H1 (cell line): Measurements from ENCODE around the gene OR10K1. TPM values are rescaled to one million over a fixed set of nuclear protein-coding genes. Genes with fewer than 3 reads are reported as not detected.

Experiments
- CTCF ChIA-PET: fragments of 300-600 bp; sonication (Branson Sonifier 250); formaldehyde crosslinking; loops from one replicate; lab custom pipeline; 2021; ENCODE audit not compliant: partially characterized antibody; lab: Charles Lee
- POLR2A ChIA-PET: fragments of 300-600 bp; sonication (Branson Sonifier 250); formaldehyde crosslinking; loops from one replicate; lab custom pipeline; 2021; ENCODE audit warnings: inconsistent platforms; ENCODE audit not compliant: partially characterized antibody; lab: Charles Lee
- DNase-seq, 2 experiments: peaks; one replicate each; pipeline versions ENCODE4 v3.0.0 to v3.0.0-alpha.2; 2010 to 2022; ENCODE audit warnings: low spot score in 2 of 2, low read depth in 1 of 2, mixed read lengths in 1 of 2
- FAIRE-seq: peaks from 2 replicates; lab custom pipeline; 2011; peaks lifted over from hg19 to GRCh38; lab: Jason Lieb, UNC
- H2AFZ ChIP-seq: 2 replicates; pipeline ENCODE4 v1.8.1; 2012; ENCODE audit warnings: low read length, inconsistent platforms
- H2AK5ac ChIP-seq: 2 replicates; pipeline ENCODE4 v1.6.1; 2013; ENCODE audit warnings: low read depth, low read length
- H2BK120ac ChIP-seq: replicated peaks from 2 replicates; pipeline ENCODE3; 2013; ENCODE audit warnings: low read depth, low read length, inconsistent platforms
- H2BK12ac ChIP-seq: 2 replicates; pipeline ENCODE4 v1.6.1; 2013; ENCODE audit warnings: low read depth, low read length
- H2BK15ac ChIP-seq: 2 replicates; pipeline ENCODE4 v1.6.1; 2013; ENCODE audit warnings: low read length
- H2BK20ac ChIP-seq: 2 replicates; pipeline ENCODE4 v1.6.1; 2013; ENCODE audit warnings: low read length
- H2BK5ac ChIP-seq: 2 replicates; pipeline ENCODE4 v1.6.1; 2013; ENCODE audit warnings: low read depth, low read length
- H3K14ac ChIP-seq: 2 replicates; pipeline ENCODE4 v1.6.1; 2013; ENCODE audit warnings: inconsistent platforms; ENCODE audit not compliant: insufficient read length
- H3K18ac ChIP-seq: 2 replicates; pipeline ENCODE4 v1.6.1; 2013; ENCODE audit warnings: low read length; ENCODE audit errors: extremely low read depth
- H3K23ac ChIP-seq: 2 replicates; pipeline ENCODE4 v1.6.1; 2013; ENCODE audit warnings: inconsistent platforms; ENCODE audit not compliant: insufficient read length
- H3K23me2 ChIP-seq: 2 replicates; pipeline ENCODE4 v1.6.1; 2013; ENCODE audit warnings: low read depth, low read length
- H3K27ac ChIP-seq: 2 replicates; pipeline ENCODE4 v1.6.1; 2011; ENCODE audit warnings: low read depth, low read length, inconsistent platforms
- H3K27me3 ChIP-seq, 4 experiments: replicated peaks in 1 of 4; 1 replicate in 1 of 4; 2 replicates in 3 of 4; pipeline versions ENCODE4 v1.6.1 to v1.8.1; 2011 to 2013; ENCODE audit warnings: low read length in 3 of 4, mild to moderate bottlenecking in 3 of 4, inconsistent platforms in 2 of 4, mixed read lengths in 2 of 4, moderate library complexity in 1 of 4; ENCODE audit not compliant: control insufficient read depth in 3 of 4, insufficient read depth in 3 of 4; ENCODE audit errors: extremely low read depth in 1 of 4
- H3K36me3 ChIP-seq, 4 experiments: 2 replicates each; pipeline versions ENCODE4 v1.6.1 to v1.8.1; 2011 to 2013; ENCODE audit warnings: mild to moderate bottlenecking in 4 of 4, low read length in 3 of 4, moderate library complexity in 2 of 4, control low read depth in 1 of 4, inconsistent platforms in 1 of 4; ENCODE audit not compliant: insufficient read depth in 4 of 4, control insufficient read depth in 2 of 4
- H3K4ac ChIP-seq: replicated peaks from 2 replicates; pipeline ENCODE3; 2013; ENCODE audit warnings: low read length, low read depth, mixed read lengths, inconsistent platforms; ENCODE audit not compliant: insufficient read length
- H3K4me1 ChIP-seq, 4 experiments: replicated peaks in 1 of 4; 1 replicate in 1 of 4; 2 replicates in 3 of 4; pipeline versions ENCODE4 v1.6.1 to v1.8.1; 2011 to 2013; ENCODE audit warnings: low read length in 3 of 4, inconsistent platforms in 2 of 4, mixed read lengths in 1 of 4; ENCODE audit not compliant: insufficient read depth in 4 of 4, control insufficient read depth in 3 of 4
- H3K4me2 ChIP-seq, 2 experiments: 2 replicates each; pipeline versions ENCODE4 v1.6.1 to v1.8.1; 2011 to 2013; ENCODE audit warnings: low read depth in 2 of 2, low read length in 2 of 2, control low read depth in 1 of 2, inconsistent platforms in 1 of 2, mild to moderate bottlenecking in 1 of 2; ENCODE audit not compliant: insufficient read depth in 1 of 2
- H3K4me3 ChIP-seq, 4 experiments: fragments of 200-600, 300-600 bp in 1 of 4; sonication (generic), shearing (Covaris generic), sonication (Bioruptor Twin) in 1 of 4; 2 replicates each; pipeline versions ENCODE4 v1.5.1 to v1.8.1; 2011 to 2016; ENCODE audit warnings: low read length in 4 of 4, low read depth in 3 of 4, control low read depth in 2 of 4, inconsistent platforms in 2 of 4, mild to moderate bottlenecking in 2 of 4, mixed read lengths in 1 of 4, moderate library complexity in 1 of 4; ENCODE audit not compliant: insufficient read depth in 2 of 4; ENCODE audit errors: extremely low read depth in 1 of 4
- H3K56ac ChIP-seq: replicated peaks from 2 replicates; pipeline ENCODE3; 2013; ENCODE audit warnings: low read depth, mild to moderate bottlenecking, mixed read lengths, low read length, inconsistent platforms; ENCODE audit not compliant: insufficient read length
- H3K79me1 ChIP-seq: 2 replicates; pipeline ENCODE4 v1.6.1; 2013; ENCODE audit warnings: low read depth, low read length, control low read depth
- H3K79me2 ChIP-seq, 2 experiments: 2 replicates each; pipeline versions ENCODE4 v1.6.1 to v1.8.1; 2012 to 2013; ENCODE audit warnings: low read length in 2 of 2, mild to moderate bottlenecking in 2 of 2, inconsistent platforms in 1 of 2; ENCODE audit not compliant: insufficient read depth in 2 of 2, control insufficient read depth in 1 of 2
- H3K9ac ChIP-seq, 4 experiments: replicated peaks in 1 of 4; 1 replicate in 1 of 4; 2 replicates in 3 of 4; pipeline versions ENCODE4 v1.6.1 to v1.8.1; 2011 to 2013; ENCODE audit warnings: low read depth in 3 of 4, low read length in 3 of 4, control low read depth in 2 of 4, mild to moderate bottlenecking in 2 of 4, moderate library complexity in 2 of 4, inconsistent platforms in 1 of 4; ENCODE audit errors: extremely low read depth in 1 of 4
- H3K9me3 ChIP-seq, 2 experiments: 2 replicates each; pipeline versions ENCODE4 v1.6.1 to v1.8.1; 2012 to 2013; ENCODE audit warnings: mild to moderate bottlenecking in 2 of 2, moderate library complexity in 2 of 2, control low read depth in 1 of 2, inconsistent platforms in 1 of 2, low read depth in 1 of 2, low read length in 1 of 2, mixed read lengths in 1 of 2; ENCODE audit not compliant: insufficient read depth in 2 of 2
- H4K20me1 ChIP-seq, 2 experiments: replicated peaks in 1 of 2; 2 replicates each; pipeline versions ENCODE3 to v1.8.1; 2011 to 2013; ENCODE audit warnings: inconsistent platforms in 2 of 2, low read length in 2 of 2, mild to moderate bottlenecking in 1 of 2; ENCODE audit not compliant: insufficient read depth in 2 of 2, control insufficient read depth in 1 of 2
- H4K5ac ChIP-seq: 2 replicates; pipeline ENCODE4 v1.6.1; 2013; ENCODE audit warnings: low read length, low read depth, mixed read lengths, inconsistent platforms; ENCODE audit not compliant: insufficient read length
- H4K8ac ChIP-seq: 2 replicates; pipeline ENCODE4 v1.8.0; 2013; ENCODE audit warnings: mild to moderate bottlenecking, moderate library complexity, low read length, inconsistent platforms; ENCODE audit not compliant: insufficient read depth; ENCODE audit errors: extremely low read depth
- H4K91ac ChIP-seq: replicated peaks from 2 replicates; pipeline ENCODE3; 2013; ENCODE audit warnings: low read length, mixed read lengths, inconsistent platforms; ENCODE audit not compliant: insufficient read length
- JUN ChIP-seq: IDR thresholded peaks from 2 replicates; pipeline ENCODE4 v1.6.1; 2011; ENCODE audit warnings: low read depth, mild to moderate bottlenecking, improper control_type of control experiment, low read length
- POU5F1 ChIP-seq: IDR thresholded peaks from 2 replicates; pipeline ENCODE4 v1.6.1; 2011; ENCODE audit warnings: low read depth, mild to moderate bottlenecking, low read length, moderate library complexity
- RAD21 ChIP-seq, 2 experiments: IDR thresholded peaks in 1 of 2; conservative IDR thresholded peaks in 1 of 2; 2 replicates each; pipeline ENCODE4 v1.6.1; 2011; ENCODE audit warnings: low read depth in 2 of 2, low read length in 2 of 2, improper control_type of control experiment in 1 of 2, inconsistent platforms in 1 of 2, mild to moderate bottlenecking in 1 of 2, moderate library complexity in 1 of 2
- RNF2 ChIP-seq: fragments of 200-900, 300-1000 bp; sonication (generic); IDR thresholded peaks from 2 replicates; pipeline ENCODE4 v1.7.1; 2016; ENCODE audit warnings: borderline replicate concordance, low read depth, mild to moderate bottlenecking, antibody characterized with exemption, low read length; ENCODE audit not compliant: poor library complexity, severe bottlenecking; ENCODE audit errors: missing control alignments
- SIX5 ChIP-seq: IDR thresholded peaks from 2 replicates; pipeline ENCODE4 v1.6.1; 2011; ENCODE audit warnings: mild to moderate bottlenecking, low read depth, low read length
- SRF ChIP-seq: IDR thresholded peaks from 2 replicates; pipeline ENCODE4 v1.6.1; 2011; ENCODE audit warnings: mild to moderate bottlenecking, low read depth, low read length, moderate library complexity
- WGBS, 2 experiments: shearing (Covaris generic) in 1 of 2; methylation state at CpG; one replicate each; pipeline versions ENCODE4 v1.1.6 to v1.1.7; 2013 to 2015; ENCODE audit warnings: low lambda C conversion rate in 2 of 2, mixed read lengths in 2 of 2, inconsistent platforms in 1 of 2, low coverage in 1 of 2, missing lambda C conversion rate in 1 of 2; ENCODE audit not compliant: insufficient replicate concordance in 2 of 2, insufficient coverage in 1 of 2, insufficient read length in 1 of 2; ENCODE audit errors: extremely low coverage in 1 of 2, missing lambda C conversion rate in 1 of 2; 5-methylcytosine and 5-hydroxymethylcytosine counted together
- polyA plus RNA-seq, 7 experiments: library from polyadenylated mRNA; depleted of rRNA in 3 of 7; stranded (reverse) in 5 of 7; unstranded in 2 of 7; fragments of >200 nt in 5 of 7; fragments of 200-250 nt in 2 of 7; gene quantifications; 1 replicate in 5 of 7; 2 replicates in 1 of 7; 4 replicates in 1 of 7; pipeline versions ENCODE4 v1.2.1 to v1.2.3, GENCODE V29; 2011 to 2013; ENCODE audit warnings: missing spikeins in 2 of 7, mixed read lengths in 2 of 7
- total RNA-seq: library from RNA; stranded (reverse); fragmentation: NEBNext Ultra II Directional; extraction: Animal tissue kit (Norgen Biotek cat#: 25700); gene quantifications from 2 replicates; pipeline ENCODE4 v1.2.1, GENCODE V29; 2021
- TF ChIP-seq, protein P1 (sequence below): IDR thresholded peaks from 2 replicates; pipeline ENCODE4 v1.6.1; 2011; ENCODE audit warnings: low read depth, mild to moderate bottlenecking, low read length; ENCODE audit not compliant: insufficient read depth
- TF ChIP-seq, protein P2 (sequence below): IDR thresholded peaks from 2 replicates; pipeline ENCODE4 v1.6.1; 2012; ENCODE audit warnings: low read length, inconsistent platforms

OR10K1 gene
- total and polyA plus RNA-seq, 2 of the 8 experiments (the other 6 are each of a cell fraction or from before 2014, with no cell fraction given): not detected

DNA sequence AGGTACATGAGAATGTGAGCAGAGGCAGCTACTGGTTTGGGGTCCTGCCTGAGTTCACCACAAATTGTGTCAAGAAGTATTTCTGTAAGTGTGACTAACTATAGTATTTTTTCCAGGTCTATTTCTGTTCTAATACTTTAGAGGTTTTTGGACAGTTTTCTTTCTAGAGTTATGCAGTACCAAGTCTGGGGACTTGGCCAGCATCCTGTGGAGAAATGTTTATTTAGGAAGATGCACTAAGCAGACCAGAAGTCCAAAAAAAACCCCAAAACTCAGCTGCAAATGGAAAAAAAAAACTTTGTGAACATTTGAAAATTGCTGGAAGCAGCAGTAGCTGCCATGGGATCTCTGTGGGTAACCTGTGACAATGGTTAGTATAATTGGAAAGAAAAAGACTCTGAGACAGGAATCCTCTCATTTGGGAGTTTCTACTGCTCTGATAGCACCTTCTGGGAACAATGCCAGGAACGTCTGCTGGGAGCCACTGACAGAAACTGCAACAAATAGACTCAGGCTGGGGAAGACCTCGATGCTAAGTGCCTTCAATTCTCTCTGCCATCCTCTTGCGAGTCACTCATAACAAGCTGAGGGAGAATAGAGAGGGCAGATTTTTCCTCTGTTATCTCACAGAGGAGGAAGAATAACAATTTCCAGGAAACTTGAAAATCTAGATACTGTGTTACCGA is 48.0 kb downstream of the OR10K1 start:
- Histone ChIP-seq H4K20me1 (no peaks in the 10 kb centered on the region), H4K8ac (no peak overlapping the region), H2BK12ac (no peak overlapping the region), H2BK120ac (no peak overlapping the region), H3K14ac (no peak overlapping the region), H2AFZ (0 out of 2 replicates have a peak overlapping the region, but pooled peaks have one; percentile 12), H3K27ac (no peak overlapping the region), H3K36me3 (no peaks in the 10 kb centered on the region), H3K9ac (no peak overlapping the region), H3K23ac (no peak overlapping the region), H3K4me1 (no peaks in the 10 kb centered on the region; a peak in 1 of 7 replicates), H3K9me3 (no peaks in the 10 kb centered on the region), H3K4me3 (no peak overlapping the region), H3K18ac (no peak overlapping the region), H4K5ac (no peak overlapping the region), H3K23me2 (no peaks in the 10 kb centered on the region), H3K56ac (no peak overlapping the region), H3K79me2 (no peaks in the 10 kb centered on the region), H2BK15ac (no peak overlapping the region), H2AK5ac (no peak overlapping the region), H2BK20ac (no peak overlapping the region), H3K27me3 (no peaks in the 10 kb centered on the region), H3K4ac (no peak overlapping the region), H2BK5ac (no peak overlapping the region), H3K79me1 (no peaks in the 10 kb centered on the region), H3K4me2 (no peak overlapping the region), H4K91ac (no peak overlapping the region)
- ChIA-PET CTCF (interaction anchor here (1.0 to 2.7 kb wide), 2 partner anchors 17 to 488 kb away, joined by 3 to 9 read pairs; no protein-coding TSS in a partner anchor), POLR2A (interaction anchor here (0.7 kb wide), 1 partner anchor 30 kb away, joined by 3 read pairs; no protein-coding TSS in a partner anchor)
- no peak for FAIRE-seq
- no peak for DNase-seq
- TF ChIP-seq, protein P1, sequence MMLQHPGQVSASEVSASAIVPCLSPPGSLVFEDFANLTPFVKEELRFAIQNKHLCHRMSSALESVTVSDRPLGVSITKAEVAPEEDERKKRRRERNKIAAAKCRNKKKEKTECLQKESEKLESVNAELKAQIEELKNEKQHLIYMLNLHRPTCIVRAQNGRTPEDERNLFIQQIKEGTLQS: no peak
- TF ChIP-seq JUN: no peak
- no peak for TF ChIP-seq RAD21 (IDR thresholded peaks at IDR 0.05 in 1 of 2, conservative IDR thresholded peaks at IDR 0.05 in 1 of 2; ENCODE audit: low read depth in 2 of 2, low read length in 2 of 2)
- no peak for TF ChIP-seq POU5F1
- TF ChIP-seq SIX5: no peak
- no peak for TF ChIP-seq SRF
- no peak for TF ChIP-seq RNF2
- TF ChIP-seq, protein P2, sequence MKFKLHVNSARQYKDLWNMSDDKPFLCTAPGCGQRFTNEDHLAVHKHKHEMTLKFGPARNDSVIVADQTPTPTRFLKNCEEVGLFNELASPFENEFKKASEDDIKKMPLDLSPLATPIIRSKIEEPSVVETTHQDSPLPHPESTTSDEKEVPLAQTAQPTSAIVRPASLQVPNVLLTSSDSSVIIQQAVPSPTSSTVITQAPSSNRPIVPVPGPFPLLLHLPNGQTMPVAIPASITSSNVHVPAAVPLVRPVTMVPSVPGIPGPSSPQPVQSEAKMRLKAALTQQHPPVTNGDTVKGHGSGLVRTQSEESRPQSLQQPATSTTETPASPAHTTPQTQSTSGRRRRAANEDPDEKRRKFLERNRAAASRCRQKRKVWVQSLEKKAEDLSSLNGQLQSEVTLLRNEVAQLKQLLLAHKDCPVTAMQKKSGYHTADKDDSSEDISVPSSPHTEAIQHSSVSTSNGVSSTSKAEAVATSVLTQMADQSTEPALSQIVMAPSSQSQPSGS: no peak
- WGBS, 2 experiments: 87% methylated on average over 4 of the region's 4 CpGs; no CpG with 5 or more reads in 1 of the 2 experiments
